Measurements from ENCODE around the gene SUPT20H. TPM values are rescaled to one million over a fixed set of nuclear protein-coding genes. Genes with fewer than 3 reads are reported as not detected.

SUPT20H gene
- total and polyA plus RNA-seq, 2 of the 13 experiments (the other 11 are each of a cell fraction or from before 2014, with no cell fraction given), result 35.0 to 63.6 TPM

- TF ChIP-seq, protein P1, sequence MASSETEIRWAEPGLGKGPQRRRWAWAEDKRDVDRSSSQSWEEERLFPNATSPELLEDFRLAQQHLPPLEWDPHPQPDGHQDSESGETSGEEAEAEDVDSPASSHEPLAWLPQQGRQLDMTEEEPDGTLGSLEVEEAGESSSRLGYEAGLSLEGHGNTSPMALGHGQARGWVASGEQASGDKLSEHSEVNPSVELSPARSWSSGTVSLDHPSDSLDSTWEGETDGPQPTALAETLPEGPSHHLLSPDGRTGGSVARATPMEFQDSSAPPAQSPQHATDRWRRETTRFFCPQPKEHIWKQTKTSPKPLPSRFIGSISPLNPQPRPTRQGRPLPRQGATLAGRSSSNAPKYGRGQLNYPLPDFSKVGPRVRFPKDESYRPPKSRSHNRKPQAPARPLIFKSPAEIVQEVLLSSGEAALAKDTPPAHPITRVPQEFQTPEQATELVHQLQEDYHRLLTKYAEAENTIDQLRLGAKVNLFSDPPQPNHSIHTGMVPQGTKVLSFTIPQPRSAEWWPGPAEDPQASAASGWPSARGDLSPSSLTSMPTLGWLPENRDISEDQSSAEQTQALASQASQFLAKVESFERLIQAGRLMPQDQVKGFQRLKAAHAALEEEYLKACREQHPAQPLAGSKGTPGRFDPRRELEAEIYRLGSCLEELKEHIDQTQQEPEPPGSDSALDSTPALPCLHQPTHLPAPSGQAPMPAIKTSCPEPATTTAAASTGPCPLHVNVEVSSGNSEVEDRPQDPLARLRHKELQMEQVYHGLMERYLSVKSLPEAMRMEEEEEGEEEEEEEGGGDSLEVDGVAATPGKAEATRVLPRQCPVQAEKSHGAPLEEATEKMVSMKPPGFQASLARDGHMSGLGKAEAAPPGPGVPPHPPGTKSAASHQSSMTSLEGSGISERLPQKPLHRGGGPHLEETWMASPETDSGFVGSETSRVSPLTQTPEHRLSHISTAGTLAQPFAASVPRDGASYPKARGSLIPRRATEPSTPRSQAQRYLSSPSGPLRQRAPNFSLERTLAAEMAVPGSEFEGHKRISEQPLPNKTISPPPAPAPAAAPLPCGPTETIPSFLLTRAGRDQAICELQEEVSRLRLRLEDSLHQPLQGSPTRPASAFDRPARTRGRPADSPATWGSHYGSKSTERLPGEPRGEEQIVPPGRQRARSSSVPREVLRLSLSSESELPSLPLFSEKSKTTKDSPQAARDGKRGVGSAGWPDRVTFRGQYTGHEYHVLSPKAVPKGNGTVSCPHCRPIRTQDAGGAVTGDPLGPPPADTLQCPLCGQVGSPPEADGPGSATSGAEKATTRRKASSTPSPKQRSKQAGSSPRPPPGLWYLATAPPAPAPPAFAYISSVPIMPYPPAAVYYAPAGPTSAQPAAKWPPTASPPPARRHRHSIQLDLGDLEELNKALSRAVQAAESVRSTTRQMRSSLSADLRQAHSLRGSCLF (CRISPR knock-in tag; IDR thresholded peaks at IDR 0.05; ENCODE audit: borderline replicate concordance), result no peak
- TF ChIP-seq ARNT2 (CRISPR knock-in tag; IDR thresholded peaks at IDR 0.05; ENCODE audit: low read depth), result peak; percentile 88
- TF ChIP-seq, protein P2, sequence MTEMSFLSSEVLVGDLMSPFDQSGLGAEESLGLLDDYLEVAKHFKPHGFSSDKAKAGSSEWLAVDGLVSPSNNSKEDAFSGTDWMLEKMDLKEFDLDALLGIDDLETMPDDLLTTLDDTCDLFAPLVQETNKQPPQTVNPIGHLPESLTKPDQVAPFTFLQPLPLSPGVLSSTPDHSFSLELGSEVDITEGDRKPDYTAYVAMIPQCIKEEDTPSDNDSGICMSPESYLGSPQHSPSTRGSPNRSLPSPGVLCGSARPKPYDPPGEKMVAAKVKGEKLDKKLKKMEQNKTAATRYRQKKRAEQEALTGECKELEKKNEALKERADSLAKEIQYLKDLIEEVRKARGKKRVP (CRISPR knock-in tag; IDR thresholded peaks at IDR 0.05), result no peak
- TF ChIP-seq SP5 (CRISPR knock-in tag; IDR thresholded peaks at IDR 0.05; ENCODE audit: borderline replicate concordance, low read depth), result peak; percentile 94
- TF ChIP-seq ZNF772 (CRISPR knock-in tag; IDR thresholded peaks at IDR 0.05), result peak; percentile 77; the same call in 1 of the 2 replicates
- TF ChIP-seq, protein P3, sequence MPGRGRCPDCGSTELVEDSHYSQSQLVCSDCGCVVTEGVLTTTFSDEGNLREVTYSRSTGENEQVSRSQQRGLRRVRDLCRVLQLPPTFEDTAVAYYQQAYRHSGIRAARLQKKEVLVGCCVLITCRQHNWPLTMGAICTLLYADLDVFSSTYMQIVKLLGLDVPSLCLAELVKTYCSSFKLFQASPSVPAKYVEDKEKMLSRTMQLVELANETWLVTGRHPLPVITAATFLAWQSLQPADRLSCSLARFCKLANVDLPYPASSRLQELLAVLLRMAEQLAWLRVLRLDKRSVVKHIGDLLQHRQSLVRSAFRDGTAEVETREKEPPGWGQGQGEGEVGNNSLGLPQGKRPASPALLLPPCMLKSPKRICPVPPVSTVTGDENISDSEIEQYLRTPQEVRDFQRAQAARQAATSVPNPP (CRISPR knock-in tag; IDR thresholded peaks at IDR 0.05), result 0 out of 2 replicates have a peak, but pooled peaks have one; percentile 40
- TF ChIP-seq ZNF230 (CRISPR knock-in tag; IDR thresholded peaks at IDR 0.05), result peak; percentile 61; the same call in 1 of the 2 replicates
- TF ChIP-seq, protein P4, sequence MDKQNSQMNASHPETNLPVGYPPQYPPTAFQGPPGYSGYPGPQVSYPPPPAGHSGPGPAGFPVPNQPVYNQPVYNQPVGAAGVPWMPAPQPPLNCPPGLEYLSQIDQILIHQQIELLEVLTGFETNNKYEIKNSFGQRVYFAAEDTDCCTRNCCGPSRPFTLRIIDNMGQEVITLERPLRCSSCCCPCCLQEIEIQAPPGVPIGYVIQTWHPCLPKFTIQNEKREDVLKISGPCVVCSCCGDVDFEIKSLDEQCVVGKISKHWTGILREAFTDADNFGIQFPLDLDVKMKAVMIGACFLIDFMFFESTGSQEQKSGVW (CRISPR knock-in tag; IDR thresholded peaks at IDR 0.05; ENCODE audit: borderline replicate concordance), result no peak
- TF ChIP-seq SRSF4 (IDR thresholded peaks at IDR 0.05; ENCODE audit: low read depth, low read length, poor library complexity, severe bottlenecking), result no peak
- TF ChIP-seq ZNF253 (CRISPR knock-in tag; IDR thresholded peaks at IDR 0.05; ENCODE audit: borderline replicate concordance), result no peak
- no peak for TF ChIP-seq ZNF660 (CRISPR knock-in tag; IDR thresholded peaks at IDR 0.05; ENCODE audit: borderline replicate concordance, low read depth)
- no peak for TF ChIP-seq MLLT10 (CRISPR knock-in tag; IDR thresholded peaks at IDR 0.05)
- TF ChIP-seq TP53 (CRISPR knock-in tag; conservative IDR thresholded peaks at IDR 0.05), result no peak
- no peak for TF ChIP-seq MEF2D (CRISPR knock-in tag; IDR thresholded peaks at IDR 0.05)
- TF ChIP-seq EZH2 (conservative IDR thresholded peaks at IDR 0.05; ENCODE audit: low read depth, low read length), result no peak
- TF ChIP-seq FOXA3 (CRISPR knock-in tag; IDR thresholded peaks at IDR 0.05), result no peak
- peak; percentile 88 for TF ChIP-seq TAF1 (CRISPR knock-in tag; IDR thresholded peaks at IDR 0.05)
- TF ChIP-seq ELF3 (CRISPR knock-in tag; IDR thresholded peaks at IDR 0.05), result peak; percentile 49
- TF ChIP-seq ZNF343 (CRISPR knock-in tag; IDR thresholded peaks at IDR 0.05), result peak; percentile 46; the same call in 1 of the 2 replicates
- no peak for TF ChIP-seq ZSCAN9 (CRISPR knock-in tag; IDR thresholded peaks at IDR 0.05; ENCODE audit: borderline replicate concordance)
- 0 out of 2 replicates have a peak, but pooled peaks have one; percentile 44 for TF ChIP-seq ZNF563 (CRISPR knock-in tag; IDR thresholded peaks at IDR 0.05)
Measured at GRCh38 chr13:37058910-37059847, at the start of gene SUPT20H (continued).
